Measurements from ENCODE around the gene STK32C. TPM values are rescaled to one million over a fixed set of nuclear protein-coding genes. Genes with fewer than 3 reads are reported as not detected.

STK32C gene
- total RNA-seq, 1 experiment from 2014 or later, result 20.7 TPM

- no peaks in the 10 kb centered on the region for H3K4me1 Mint-ChIP-seq (ENCODE audit: insufficient read depth, unreplicated experiment)
- no peaks in the 10 kb centered on the region for H3K9me3 Mint-ChIP-seq (ENCODE audit: unreplicated experiment)
- no peak overlapping the region for H3K4me3 Mint-ChIP-seq (ENCODE audit: unreplicated experiment)
- DNase-seq (ENCODE audit: unreplicated experiment), result no peak
- H3K27me3 Mint-ChIP-seq (ENCODE audit: insufficient read depth, unreplicated experiment), result peaks cover 15% of the 10 kb centered on the region
- H3K27ac Mint-ChIP-seq (ENCODE audit: low read depth, unreplicated experiment), result no peak overlapping the region
- intact Hi-C loops (cut with micrococcal nuclease), result no loop called here
- no peaks in the 10 kb centered on the region for H3K36me3 Mint-ChIP-seq (ENCODE audit: insufficient read depth, unreplicated experiment)
- no peak for TF ChIP-seq CTCF (IDR thresholded peaks at IDR 0.05; ENCODE audit: unreplicated experiment)
- no TSS peak for BruUV-seq (replicated peaks)
- ChIA-PET CTCF (interaction anchor here (0.7 kb wide), 1 partner anchor 139 kb away, joined by 3 read pairs; no protein-coding TSS in a partner anchor), POLR2A (no interaction called here)
These were observed 140.6 kb downstream of the STK32C start for GRCh38 chr10:132167041-132167674.

GRCh38 chr10:132166216-132166950 is 141.4 kb downstream of the STK32C start:
- Mint-ChIP-seq H3K27ac (ENCODE audit: low read depth, unreplicated experiment) (no peak overlapping the region), H3K4me3 (ENCODE audit: unreplicated experiment) (no peak overlapping the region), H3K36me3 (ENCODE audit: insufficient read depth, unreplicated experiment) (no peaks in the 10 kb centered on the region), H3K9me3 (ENCODE audit: unreplicated experiment) (no peaks in the 10 kb centered on the region), H3K4me1 (ENCODE audit: insufficient read depth, unreplicated experiment) (no peaks in the 10 kb centered on the region), H3K27me3 (ENCODE audit: insufficient read depth, unreplicated experiment) (peaks cover 9% of the 10 kb centered on the region)
- ChIA-PET CTCF (no interaction called here), POLR2A (no interaction called here)
- intact Hi-C loops (cut with micrococcal nuclease), result no loop called here
- no peak for TF ChIP-seq CTCF (IDR thresholded peaks at IDR 0.05; ENCODE audit: unreplicated experiment)
- BruUV-seq (replicated peaks), result no TSS peak
- DNase-seq (ENCODE audit: unreplicated experiment), result no peak

DNA sequence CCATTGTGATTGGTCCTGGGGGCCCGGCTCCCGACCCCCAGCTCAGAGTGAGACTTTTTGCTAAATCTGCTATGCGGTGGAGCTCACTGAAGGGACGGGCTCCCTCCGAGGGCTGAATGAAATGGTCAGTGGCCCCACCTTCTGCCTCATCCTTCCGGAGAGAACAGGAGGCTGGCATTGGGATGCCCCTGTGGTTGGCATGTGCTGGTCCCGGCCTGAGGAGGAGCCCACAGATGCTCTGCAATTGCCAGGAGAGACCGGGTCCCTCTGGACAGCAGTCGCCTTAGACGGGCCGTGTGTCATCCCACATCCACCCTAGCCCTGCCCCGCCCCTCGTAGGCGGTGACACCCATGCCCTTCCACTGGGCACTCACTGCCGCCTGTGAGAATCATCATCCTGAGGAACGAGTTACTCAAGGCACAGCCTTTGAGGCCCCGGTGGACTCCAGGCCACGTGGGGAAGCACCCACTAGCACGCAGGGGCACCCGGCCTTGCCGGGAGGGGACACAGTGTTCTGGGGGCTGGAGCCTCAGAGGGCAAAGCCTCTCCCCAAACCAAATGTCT is 142.3 kb downstream of the STK32C start:
- no peak for DNase-seq (ENCODE audit: unreplicated experiment)
- ChIA-PET CTCF (no interaction called here), POLR2A (no interaction called here)
- no peaks in the 10 kb centered on the region for H3K9me3 Mint-ChIP-seq (ENCODE audit: unreplicated experiment)
- no peak overlapping the region for H3K4me3 Mint-ChIP-seq (ENCODE audit: unreplicated experiment)
- no peaks in the 10 kb centered on the region for H3K36me3 Mint-ChIP-seq (ENCODE audit: insufficient read depth, unreplicated experiment)
- H3K27ac Mint-ChIP-seq (ENCODE audit: low read depth, unreplicated experiment), result no peak overlapping the region
- intact Hi-C loops (cut with micrococcal nuclease), result no loop called here
- H3K4me1 Mint-ChIP-seq (ENCODE audit: insufficient read depth, unreplicated experiment), result no peaks in the 10 kb centered on the region
- H3K27me3 Mint-ChIP-seq (ENCODE audit: insufficient read depth, unreplicated experiment), result peaks cover under 1% of the 10 kb centered on the region
- TF ChIP-seq CTCF (IDR thresholded peaks at IDR 0.05; ENCODE audit: unreplicated experiment), result no peak
- no TSS peak for BruUV-seq (replicated peaks)

GRCh38 chr10:132164761-132165278 is 142.9 kb downstream of the STK32C start:
- no TSS peak for BruUV-seq (replicated peaks)
- ChIA-PET POLR2A (no interaction called here), CTCF (no interaction called here)
- no peak for TF ChIP-seq CTCF (IDR thresholded peaks at IDR 0.05; ENCODE audit: unreplicated experiment)
- Mint-ChIP-seq H3K9me3 (ENCODE audit: unreplicated experiment) (no peaks in the 10 kb centered on the region), H3K4me1 (ENCODE audit: insufficient read depth, unreplicated experiment) (no peaks in the 10 kb centered on the region), H3K27me3 (ENCODE audit: insufficient read depth, unreplicated experiment) (no peaks in the 10 kb centered on the region), H3K4me3 (ENCODE audit: unreplicated experiment) (no peak overlapping the region), H3K27ac (ENCODE audit: low read depth, unreplicated experiment) (no peak overlapping the region), H3K36me3 (ENCODE audit: insufficient read depth, unreplicated experiment) (no peaks in the 10 kb centered on the region)
- DNase-seq (ENCODE audit: unreplicated experiment), result no peak
- intact Hi-C loops (cut with micrococcal nuclease), result no loop called here
